ENCODE data around the gene LMF1.

DNA sequence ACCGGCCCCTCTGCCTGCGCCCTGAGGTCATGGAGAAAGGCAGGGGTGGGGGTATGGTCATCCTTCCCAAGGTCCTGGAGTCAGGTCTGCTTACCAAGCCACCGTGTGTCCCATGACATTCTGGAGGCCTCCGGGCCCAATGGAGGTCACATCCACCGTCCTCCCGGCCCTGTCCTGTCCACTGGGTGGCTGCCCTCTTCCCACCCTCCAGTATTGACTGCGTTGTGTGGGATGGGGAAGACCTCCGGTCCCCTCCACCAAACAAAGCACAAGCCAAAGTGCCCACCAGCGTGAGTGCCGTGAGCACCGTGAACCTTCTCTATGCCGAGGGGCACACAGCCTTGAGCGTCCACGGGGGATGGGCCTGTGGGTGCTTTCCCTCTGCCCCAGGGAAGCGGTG lies 37.2 kb downstream of the LMF1 start:
- TF ChIP-seq, protein P1, sequence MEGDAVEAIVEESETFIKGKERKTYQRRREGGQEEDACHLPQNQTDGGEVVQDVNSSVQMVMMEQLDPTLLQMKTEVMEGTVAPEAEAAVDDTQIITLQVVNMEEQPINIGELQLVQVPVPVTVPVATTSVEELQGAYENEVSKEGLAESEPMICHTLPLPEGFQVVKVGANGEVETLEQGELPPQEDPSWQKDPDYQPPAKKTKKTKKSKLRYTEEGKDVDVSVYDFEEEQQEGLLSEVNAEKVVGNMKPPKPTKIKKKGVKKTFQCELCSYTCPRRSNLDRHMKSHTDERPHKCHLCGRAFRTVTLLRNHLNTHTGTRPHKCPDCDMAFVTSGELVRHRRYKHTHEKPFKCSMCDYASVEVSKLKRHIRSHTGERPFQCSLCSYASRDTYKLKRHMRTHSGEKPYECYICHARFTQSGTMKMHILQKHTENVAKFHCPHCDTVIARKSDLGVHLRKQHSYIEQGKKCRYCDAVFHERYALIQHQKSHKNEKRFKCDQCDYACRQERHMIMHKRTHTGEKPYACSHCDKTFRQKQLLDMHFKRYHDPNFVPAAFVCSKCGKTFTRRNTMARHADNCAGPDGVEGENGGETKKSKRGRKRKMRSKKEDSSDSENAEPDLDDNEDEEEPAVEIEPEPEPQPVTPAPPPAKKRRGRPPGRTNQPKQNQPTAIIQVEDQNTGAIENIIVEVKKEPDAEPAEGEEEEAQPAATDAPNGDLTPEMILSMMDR (IDR thresholded peaks at IDR 0.05 in 2 of 3, conservative IDR thresholded peaks at IDR 0.05 in 1 of 3; ENCODE audit: borderline replicate concordance in 1 of 3, insufficient read depth in 1 of 3, low read depth in 2 of 3, low read length in 2 of 3): no peak
- TF ChIP-seq RAD21 (IDR thresholded peaks at IDR 0.05; ENCODE audit: low read depth) (no peak), SP1 (IDR thresholded peaks at IDR 0.05; ENCODE audit: low read depth) (no peak), JUND (IDR thresholded peaks at IDR 0.05) (no peak), SIN3A (IDR thresholded peaks at IDR 0.05; ENCODE audit: low read depth) (no peak)

Data from HCT116 (cell line).